Measurements from ENCODE around the gene SMIM22.

SMIM22 gene

DNA sequence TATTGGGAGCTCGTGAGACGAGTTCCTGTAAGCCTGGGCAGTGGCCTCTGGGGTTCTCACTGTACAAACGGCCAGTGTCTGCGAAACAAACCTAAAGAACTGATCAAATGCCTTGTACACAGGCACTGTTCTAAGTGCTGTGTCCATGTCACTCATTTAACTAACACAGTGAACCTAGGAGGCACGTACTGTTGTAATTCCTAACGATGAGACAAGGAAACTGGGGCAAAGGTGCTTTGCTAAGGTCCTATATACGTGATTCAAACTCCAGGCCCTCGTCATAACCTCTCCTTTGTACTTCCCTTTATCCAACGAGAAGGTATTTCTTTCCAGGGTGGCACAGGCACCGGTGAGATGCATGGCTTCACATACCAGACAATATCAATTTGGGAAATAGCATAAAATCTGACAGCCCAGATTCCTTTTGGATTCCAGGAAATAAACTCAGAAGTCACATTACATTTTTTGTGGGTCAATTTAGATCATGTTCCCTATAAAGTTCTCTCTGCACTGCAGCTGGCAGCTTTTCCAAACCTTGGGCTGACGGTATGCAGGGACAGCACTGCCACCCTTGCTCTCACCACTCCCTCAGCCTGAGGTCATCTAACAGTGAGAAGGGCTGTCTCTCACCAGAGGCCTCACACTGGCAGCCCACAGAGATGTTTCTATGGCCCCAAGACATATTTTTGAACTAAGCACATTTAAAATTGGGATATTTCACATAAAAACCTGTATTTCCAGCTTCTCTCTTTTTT is 33.6 kb downstream of the SMIM22 start:
- DNase-seq: no peak

GRCh38 chr16:4830408-4830807 is 35.2 kb downstream of the SMIM22 start:
- DNase-seq: no peak

GRCh38 chr16:4831616-4832015 is 36.4 kb downstream of the SMIM22 start:
- DNase-seq: no peak

- DNase-seq: no peak
Measured at GRCh38 chr16:4832698-4833343, 37.7 kb downstream of the SMIM22 start.

DNA sequence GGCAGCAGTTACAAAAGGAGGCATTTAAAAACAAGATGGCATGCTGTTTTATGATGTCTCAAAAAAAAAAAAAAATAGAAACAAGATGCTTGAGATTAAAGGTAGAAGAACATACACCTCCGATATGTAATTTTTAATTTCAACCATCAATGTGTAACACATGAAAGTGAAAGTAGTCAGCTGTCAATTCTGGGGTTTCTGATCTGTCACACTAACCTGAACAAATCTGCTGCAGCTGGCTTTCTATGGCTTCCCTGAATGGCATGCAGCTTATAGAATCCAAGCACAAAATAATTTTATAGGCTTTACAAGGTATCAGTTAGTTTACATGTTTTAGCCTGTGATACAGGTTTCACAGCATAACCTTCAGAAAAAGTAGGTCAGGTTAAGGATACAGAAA is 38.4 kb downstream of the SMIM22 start:
- no peak for DNase-seq

- no peak for DNase-seq
Measured at GRCh38 chr16:4836727-4837126, 41.6 kb downstream of the SMIM22 start.

- no peak for DNase-seq
Measured at GRCh38 chr16:4837733-4838501, 42.7 kb downstream of the SMIM22 start.

DNA sequence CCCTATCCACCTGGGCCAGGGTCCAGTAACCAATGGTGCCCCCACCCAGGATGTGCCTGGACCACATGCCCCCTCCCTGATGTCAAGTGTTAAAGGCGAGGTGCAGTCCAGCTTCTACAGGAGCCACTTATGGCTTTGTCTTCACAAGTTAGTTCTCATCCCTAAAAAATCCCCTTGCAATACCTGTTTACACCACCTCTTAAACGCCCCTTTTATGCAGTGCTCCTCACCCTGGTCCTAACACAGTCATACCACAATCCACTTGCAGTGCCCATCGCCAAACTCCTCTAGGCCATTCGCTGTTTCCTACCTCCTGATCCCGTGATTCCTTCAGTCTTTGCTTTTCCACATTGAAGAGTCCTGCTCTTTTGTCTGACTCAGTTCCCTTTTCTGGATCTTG is 44.8 kb downstream of the SMIM22 start:
- no peak for DNase-seq

- no peak for DNase-seq
Measured at GRCh38 chr16:4840984-4841383, 45.8 kb downstream of the SMIM22 start.

Data from T-helper 1 cell (primary cell).